Right lobe of liver (tissue), 6 donors: ENCODE data around the gene IL1RAPL1. TPM values are rescaled to one million over a fixed set of nuclear protein-coding genes. Genes with fewer than 3 reads are reported as not detected.

Experiments used
- ATAC-seq, 4 donors: fragments of 200-7000 bp; cut with Tn5 transposase; one replicate each; pipeline ENCODE4 v1.9.1; 2020; ENCODE audit warnings: mild to moderate bottlenecking in 4 of 4, moderate library complexity in 4 of 4
- DNase-seq, 3 donors: peaks; one replicate each; pipeline ENCODE4 v3.0.0-alpha.2; 2020
- H3K27ac ChIP-seq, 3 donors: fragments of 200-600 bp; one replicate each; pipeline ENCODE4 v1.8.0; 2022
- H3K27me3 ChIP-seq, 2 donors: fragments of 200-600 bp; one replicate each; pipeline ENCODE4 v1.8.0; 2022
- H3K36me3 ChIP-seq, 4 donors: fragments of 200-600 bp; sonication (generic) in 1 of 4; one replicate each; pipeline versions ENCODE4 v1.5.1 to v1.8.0; 2017 to 2022; ENCODE audit warnings: control low read depth in 1 of 4
- H3K4me1 ChIP-seq, 4 donors: fragments of 200-600 bp; sonication (generic) in 1 of 4; one replicate each; pipeline versions ENCODE4 v1.5.1 to v1.8.0; 2017 to 2022; ENCODE audit warnings: control low read depth in 1 of 4
- H3K4me3 ChIP-seq, 3 donors: fragments of 200-600 bp; one replicate each; pipeline ENCODE4 v1.8.0; 2022
- H3K9me3 ChIP-seq, 4 donors: fragments of 200-600 bp; sonication (generic) in 1 of 4; one replicate each; pipeline versions ENCODE4 v1.5.1 to v1.8.0; 2017 to 2022; ENCODE audit warnings: control low read depth in 1 of 4
- CTCF ChIP-seq, 4 donors: fragments of 200-600 bp in 3 of 4; fragments of 450-650 bp in 1 of 4; IDR thresholded peaks; one replicate each; pipeline versions ENCODE4 v1.5.1 to v1.8.0; 2016 to 2022; ENCODE audit warnings: antibody characterized with exemption in 4 of 4, mild to moderate bottlenecking in 2 of 4
- POLR2A ChIP-seq: fragments of 450-650 bp; IDR thresholded peaks from one replicate; pipeline ENCODE4 v1.6.1; 2017; ENCODE audit warnings: antibody characterized with exemption, mild to moderate bottlenecking
- WGBS: methylation state at CpG from one replicate; pipeline ENCODE4 v1.1.6; 2018; ENCODE audit warnings: low coverage, low lambda C conversion rate; ENCODE audit not compliant: insufficient coverage; ENCODE audit errors: missing lambda C conversion rate; 5-methylcytosine and 5-hydroxymethylcytosine counted together
- intact Hi-C, 2 donors: fragments of 100-400 bp; cut with DNase I; formaldehyde crosslinking; loops; one replicate each; pipeline versions ENCODE4 v1.11.2 to v1.14.1; 2022
- total RNA-seq, 6 experiments: library from RNA; depleted of rRNA in 2 of 6; stranded (reverse); fragments of >200 nt in 2 of 6; fragmentation: NEBNext Ultra II Directional in 3 of 6; extraction: Animal tissue kit (Norgen Biotek cat#: 25700) in 3 of 6; gene quantifications; one replicate each; pipeline versions ENCODE4 v1.1.0 to v1.2.4, GENCODE V29; 2016 to 2023
- donor health status: DM: no; HTN: yes; CAD: no.
- donor health status: DM: no; HTN: no; CAD: no.
- donor health status: DM: no; HTN: no; CAD: no.
- donor health status: DM: no; HTN: yes; CAD: no.
- donor health status: DM: no; HTN: yes; CAD: no.

The IL1RAPL1 gene
- total RNA-seq, 6 experiments from 2014 or later: not detected

- intact Hi-C loops: no loop called here
- H3K4me1 ChIP-seq: no peaks in the 10 kb centered on the region
- H3K4me3 ChIP-seq: no peak overlapping the region
- TF ChIP-seq CTCF (IDR thresholded peaks at IDR 0.05): no peak
- TF ChIP-seq POLR2A: no peak
- no peaks in the 10 kb centered on the region for H3K27me3 ChIP-seq
- WGBS: 37% methylated on average over 1 of the region's 1 CpG
- no peak overlapping the region for H3K27ac ChIP-seq
- no peaks in the 10 kb centered on the region for H3K36me3 ChIP-seq
- DNase-seq: no peak
- ATAC-seq: no peak
- H3K9me3 ChIP-seq: no peaks in the 10 kb centered on the region
Measured at GRCh38 chrX:28651186-28651585, 63.9 kb downstream of the IL1RAPL1 start.

GRCh38 chrX:28659269-28659668, 72.0 kb downstream of the IL1RAPL1 start:
- peak in 1 of 4 donors; percentile 43 for ATAC-seq

DNA sequence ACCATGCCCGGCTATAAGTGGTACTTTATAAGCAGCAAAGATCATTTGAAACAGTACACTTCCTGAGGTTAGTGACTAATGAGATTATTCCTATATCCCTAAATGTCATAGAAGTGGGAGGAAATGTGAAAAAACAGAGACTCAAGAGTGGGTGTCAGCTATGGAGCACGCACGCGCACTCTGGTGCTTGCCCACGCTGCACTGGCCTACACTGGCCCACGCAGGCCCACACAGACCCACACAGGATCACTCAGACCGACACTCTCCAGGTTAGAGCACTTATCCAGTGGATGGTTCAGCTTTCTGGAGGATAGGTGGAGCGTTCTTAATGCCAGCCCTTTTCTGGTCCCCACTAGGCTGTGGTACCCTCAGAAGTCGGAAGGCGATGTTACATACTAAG, 78.5 kb downstream of the IL1RAPL1 start:
- DNase-seq: no peak
- intact Hi-C loops: no loop called here
- peak in 1 of 4 donors; percentile 11 for ATAC-seq
- TF ChIP-seq CTCF (IDR thresholded peaks at IDR 0.05) (no peak), POLR2A (no peak)
- 80% methylated on average over 5 of the region's 10 CpGs for WGBS
- H3K36me3 ChIP-seq: no peaks in the 10 kb centered on the region
- no peak overlapping the region for H3K4me3 ChIP-seq
- no peak overlapping the region for H3K27ac ChIP-seq
- no peaks in the 10 kb centered on the region for H3K9me3 ChIP-seq
- no peaks in the 10 kb centered on the region for H3K4me1 ChIP-seq
- no peaks in the 10 kb centered on the region for H3K27me3 ChIP-seq

More at GRCh38 chrX:28659269-28659668, 72.0 kb downstream of the IL1RAPL1 start:
- no peaks in the 10 kb centered on the region for H3K9me3 ChIP-seq
- H3K27ac ChIP-seq: no peak overlapping the region
- WGBS: 58% methylated on average over 21 of the region's 23 CpGs
- TF ChIP-seq CTCF (IDR thresholded peaks at IDR 0.05) (peak; percentile 10 to 51 (median 37)), POLR2A (no peak)
- H3K4me3 ChIP-seq: no peak overlapping the region
- H3K27me3 ChIP-seq: peaks cover 0 to 5% of the 10 kb centered on the region in 2 donors
- intact Hi-C loops: no loop called here
- H3K4me1 ChIP-seq: no peaks in the 10 kb centered on the region
- no peaks in the 10 kb centered on the region for H3K36me3 ChIP-seq
- peak in 1 of 3 donors; percentile 35 for DNase-seq

DNA sequence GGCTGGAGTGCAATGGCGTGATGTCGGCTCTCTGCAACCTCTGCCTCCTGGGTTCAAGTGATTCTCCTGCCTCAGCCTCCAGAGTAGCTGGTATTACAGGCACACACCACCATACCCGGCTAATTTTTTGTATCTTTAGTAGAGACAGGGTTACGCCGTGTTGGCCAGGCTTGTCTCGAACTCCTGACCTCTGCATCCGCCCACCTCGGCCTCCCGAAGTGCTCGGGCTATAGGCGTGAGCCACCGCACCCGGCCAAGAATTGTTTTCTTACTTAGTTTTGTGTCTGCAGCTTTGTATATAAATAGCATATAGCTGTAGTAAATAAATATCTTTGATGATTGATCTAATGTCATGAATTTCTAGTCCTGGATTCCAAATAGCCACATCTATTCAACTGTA, 81.1 kb downstream of the IL1RAPL1 start:
- no peaks in the 10 kb centered on the region for H3K4me1 ChIP-seq
- no peaks in the 10 kb centered on the region for H3K27me3 ChIP-seq
- intact Hi-C loops: no loop called here
- DNase-seq (no peak), ATAC-seq (no peak)
- no peaks in the 10 kb centered on the region for H3K36me3 ChIP-seq
- WGBS: 72% methylated on average over 6 of the region's 13 CpGs
- no peaks in the 10 kb centered on the region for H3K9me3 ChIP-seq
- no peak overlapping the region for H3K27ac ChIP-seq
- no peak overlapping the region for H3K4me3 ChIP-seq
- TF ChIP-seq CTCF (IDR thresholded peaks at IDR 0.05): no peak

DNA sequence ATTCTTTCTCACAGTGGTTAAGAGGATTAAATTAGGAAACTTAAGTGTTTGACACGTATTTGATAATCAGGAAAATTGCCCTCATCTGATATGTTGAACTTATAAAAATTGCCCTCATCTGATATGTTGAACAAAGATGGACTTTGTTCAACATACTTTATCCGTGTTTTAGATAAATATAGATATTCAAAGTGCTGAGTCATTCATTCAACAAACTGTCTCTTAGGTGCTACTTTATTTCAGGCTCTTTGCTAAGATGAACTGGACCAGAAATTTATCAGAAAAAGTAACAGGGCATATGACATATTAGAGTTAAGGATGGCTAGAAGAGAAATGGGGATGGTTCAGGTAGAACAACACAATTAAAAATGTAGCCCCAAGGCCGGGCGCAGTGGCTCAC, 81.7 kb downstream of the IL1RAPL1 start:
- intact Hi-C loops: no loop called here
- 46% methylated on average over 2 of the region's 4 CpGs for WGBS
- Histone ChIP-seq H3K27ac (no peak overlapping the region), H3K9me3 (no peaks in the 10 kb centered on the region), H3K27me3 (no peaks in the 10 kb centered on the region), H3K4me1 (no peaks in the 10 kb centered on the region), H3K4me3 (no peak overlapping the region), H3K36me3 (no peaks in the 10 kb centered on the region)
- peak in 1 of 4 donors; percentile 32 for ATAC-seq
- TF ChIP-seq POLR2A: no peak
- TF ChIP-seq CTCF (IDR thresholded peaks at IDR 0.05): no peak
- DNase-seq: no peak
